ENCODE data around the gene ZNF575.

ZNF575 gene

GRCh38 chr19:43575955-43576878, 43.2 kb downstream of the ZNF575 start:
- DNase-seq: no peak

- DNase-seq: no peak
These were observed 45.8 kb downstream of the ZNF575 start for GRCh38 chr19:43578787-43579186.

- no peak for DNase-seq
These were observed 48.5 kb downstream of the ZNF575 start for GRCh38 chr19:43581467-43581866.

- no peak for DNase-seq
These were observed 49.5 kb downstream of the ZNF575 start for GRCh38 chr19:43582495-43582894.

GRCh38 chr19:43584484-43584883, 51.5 kb downstream of the ZNF575 start:
- DNase-seq: no peak

Data from NCI-H1694 (cell line).